ENCODE measurements around the gene KIF4A.
"Not testable (repeated sequence)": the region's sequence is repeated elsewhere in the genome, so short reads cannot be mapped to it uniquely, and the experiment has no call there.

KIF4A gene, protein sequence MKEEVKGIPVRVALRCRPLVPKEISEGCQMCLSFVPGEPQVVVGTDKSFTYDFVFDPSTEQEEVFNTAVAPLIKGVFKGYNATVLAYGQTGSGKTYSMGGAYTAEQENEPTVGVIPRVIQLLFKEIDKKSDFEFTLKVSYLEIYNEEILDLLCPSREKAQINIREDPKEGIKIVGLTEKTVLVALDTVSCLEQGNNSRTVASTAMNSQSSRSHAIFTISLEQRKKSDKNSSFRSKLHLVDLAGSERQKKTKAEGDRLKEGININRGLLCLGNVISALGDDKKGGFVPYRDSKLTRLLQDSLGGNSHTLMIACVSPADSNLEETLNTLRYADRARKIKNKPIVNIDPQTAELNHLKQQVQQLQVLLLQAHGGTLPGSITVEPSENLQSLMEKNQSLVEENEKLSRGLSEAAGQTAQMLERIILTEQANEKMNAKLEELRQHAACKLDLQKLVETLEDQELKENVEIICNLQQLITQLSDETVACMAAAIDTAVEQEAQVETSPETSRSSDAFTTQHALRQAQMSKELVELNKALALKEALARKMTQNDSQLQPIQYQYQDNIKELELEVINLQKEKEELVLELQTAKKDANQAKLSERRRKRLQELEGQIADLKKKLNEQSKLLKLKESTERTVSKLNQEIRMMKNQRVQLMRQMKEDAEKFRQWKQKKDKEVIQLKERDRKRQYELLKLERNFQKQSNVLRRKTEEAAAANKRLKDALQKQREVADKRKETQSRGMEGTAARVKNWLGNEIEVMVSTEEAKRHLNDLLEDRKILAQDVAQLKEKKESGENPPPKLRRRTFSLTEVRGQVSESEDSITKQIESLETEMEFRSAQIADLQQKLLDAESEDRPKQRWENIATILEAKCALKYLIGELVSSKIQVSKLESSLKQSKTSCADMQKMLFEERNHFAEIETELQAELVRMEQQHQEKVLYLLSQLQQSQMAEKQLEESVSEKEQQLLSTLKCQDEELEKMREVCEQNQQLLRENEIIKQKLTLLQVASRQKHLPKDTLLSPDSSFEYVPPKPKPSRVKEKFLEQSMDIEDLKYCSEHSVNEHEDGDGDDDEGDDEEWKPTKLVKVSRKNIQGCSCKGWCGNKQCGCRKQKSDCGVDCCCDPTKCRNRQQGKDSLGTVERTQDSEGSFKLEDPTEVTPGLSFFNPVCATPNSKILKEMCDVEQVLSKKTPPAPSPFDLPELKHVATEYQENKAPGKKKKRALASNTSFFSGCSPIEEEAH

DNA sequence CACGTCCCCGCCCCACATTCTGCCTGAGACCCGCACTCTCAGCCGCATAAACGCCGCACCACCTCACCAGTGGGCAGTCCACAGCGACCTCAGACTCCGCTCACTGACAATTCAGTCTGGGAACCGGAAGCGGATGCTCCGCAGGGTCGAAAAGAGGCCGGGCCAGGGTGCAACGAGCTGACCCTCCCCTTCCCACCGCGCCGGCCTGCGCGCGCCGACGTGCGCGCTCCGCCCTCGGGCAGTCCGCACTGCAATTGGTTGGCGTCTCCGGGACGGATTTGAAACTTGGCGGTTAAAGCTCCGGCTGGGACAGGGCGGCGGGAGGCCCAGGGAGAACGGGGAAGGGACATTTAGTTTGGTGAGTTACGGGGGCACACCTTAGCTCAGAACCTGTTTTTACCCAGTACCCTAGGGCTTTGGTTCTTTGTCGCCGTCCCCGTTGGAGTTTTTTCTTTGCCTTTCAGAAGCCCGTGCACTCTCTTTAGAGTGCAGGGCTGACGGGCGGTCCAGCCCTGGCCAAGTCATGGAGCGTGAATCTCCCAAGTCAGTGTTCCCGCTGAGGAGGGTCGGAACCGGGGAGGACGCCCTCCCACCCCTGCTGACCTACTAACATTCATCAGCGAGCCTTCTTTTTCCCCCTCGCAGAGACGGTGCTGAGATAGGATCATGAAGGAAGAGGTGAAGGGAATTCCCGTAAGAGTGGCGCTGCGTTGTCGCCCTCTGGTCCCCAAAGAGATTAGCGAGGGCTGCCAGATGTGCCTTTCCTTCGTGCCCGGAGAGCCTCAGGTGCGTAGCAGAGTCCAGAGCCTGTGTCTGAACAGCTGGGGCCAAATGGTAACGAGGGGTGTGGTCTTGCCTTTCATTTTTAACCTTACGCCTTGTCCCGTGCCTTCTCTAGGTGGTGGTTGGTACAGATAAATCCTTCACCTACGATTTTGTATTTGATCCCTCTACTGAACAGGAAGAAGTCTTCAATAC lies at the start of gene KIF4A, which contains the start of gene PDZD11:
Gene KIF4A (plus strand): TSS at position 312 of the 978 bp plus-strand sequence. CDS start 355 bp downstream, at position 667.
Gene PDZD11 (minus strand): TSS at position 135 of the 978 bp plus-strand sequence. CDS start 586 bp downstream, outside the sequence.
- Histone ChIP-seq H3K9ac (peak within 1 kb of the TSS; percentile 71 to 85 (median 82)), H3K27ac (peak within 1 kb of the TSS in 10 of 11 experiments; percentile 59 to 85 (median 78); a peak in 20 of 22 replicates), H3K27me3 (peaks cover 71 to 98% (median 93%) of the 10 kb centered on the region in 11 experiments), H3K4me1 (peaks cover 0 to 28% (median 19%) of the 10 kb centered on the region in 10 experiments; a peak in 14 of 20 replicates), H3K36me3 (peaks cover 4 to 55% (median 21%) of the 10 kb centered on the region in 11 experiments; a peak in 20 of 22 replicates), H3K9me3 (replicated peaks in 1 of 11) (no peaks in the 10 kb centered on the region), H3K4me3 (peak within 1 kb of the TSS; percentile 61 to 78 (median 72)), H3K4me2 (peak within 1 kb of the TSS; percentile 61 to 79 (median 70)), H4K20me1 (peaks cover 0 to 4% (median 0%) of the 10 kb centered on the region in 11 experiments; a peak in 3 of 22 replicates)
- TF ChIP-seq Cebpa-rat (IDR thresholded peaks at IDR 0.05), result no peak

DNA sequence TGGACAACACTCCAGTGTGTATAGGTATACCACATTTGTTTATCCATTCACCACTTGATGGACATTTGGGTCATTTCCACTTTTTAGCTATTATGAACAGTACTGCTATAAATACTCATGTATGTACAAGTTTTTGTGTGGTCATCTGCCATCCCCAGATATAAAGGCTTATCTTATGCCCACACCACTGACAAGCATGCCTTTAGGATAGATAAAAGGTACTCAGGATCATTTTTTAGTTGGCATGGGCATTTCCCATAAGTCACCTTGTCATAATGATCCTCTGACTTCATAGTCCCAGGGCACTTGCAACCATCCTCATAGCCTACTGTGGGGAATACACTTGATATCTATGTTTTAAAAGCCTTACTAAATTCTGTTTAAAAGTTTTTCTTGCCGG lies 49.2 kb upstream of the KIF4A start:
- Histone ChIP-seq H3K27ac (no peak overlapping the region), H4K20me1 (no peaks in the 10 kb centered on the region; a peak in 2 of 22 replicates), H3K27me3 (peaks cover 87 to 100% (median 98%) of the 10 kb centered on the region in 11 experiments), H3K9me3 (replicated peaks in 1 of 11) (no peaks in the 10 kb centered on the region), H3K4me1 (no peaks in the 10 kb centered on the region), H3K4me2 (no peak overlapping the region), H3K9ac (no peak overlapping the region), H3K4me3 (no peak overlapping the region), H3K36me3 (no peaks in the 10 kb centered on the region)
- TF ChIP-seq Cebpa-rat (IDR thresholded peaks at IDR 0.05), result no peak

DNA sequence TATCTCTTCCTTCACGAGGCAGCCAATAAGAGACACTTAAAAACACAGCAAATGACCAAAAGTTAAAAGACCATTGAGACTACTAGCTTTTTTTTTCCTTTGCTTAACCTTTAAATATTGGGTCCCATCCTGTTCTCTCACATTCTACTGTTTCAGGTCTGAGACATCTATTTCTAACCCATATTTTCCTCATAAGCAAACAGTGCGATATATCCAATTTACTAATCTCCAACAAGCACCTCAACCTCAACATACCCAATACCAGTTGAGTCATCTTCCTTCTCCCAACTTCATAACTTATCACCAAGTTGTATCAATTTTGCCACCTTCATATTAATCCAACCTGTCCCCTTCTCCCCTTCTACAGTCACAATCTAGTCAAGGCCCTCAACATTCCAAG lies 48.4 kb upstream of the KIF4A start:
- H3K27me3 ChIP-seq, result peaks cover 89 to 100% (median 97%) of the 10 kb centered on the region in 11 experiments
- H3K27ac ChIP-seq, result no peak overlapping the region
- no peaks in the 10 kb centered on the region for H3K9me3 ChIP-seq (replicated peaks in 1 of 11)
- H4K20me1 ChIP-seq, result no peaks in the 10 kb centered on the region; a peak in 2 of 22 replicates
- H3K4me3 ChIP-seq, result no peak overlapping the region
- H3K9ac ChIP-seq, result no peak overlapping the region
- no peak for TF ChIP-seq Cebpa-rat (IDR thresholded peaks at IDR 0.05)
- no peaks in the 10 kb centered on the region for H3K4me1 ChIP-seq
- H3K4me2 ChIP-seq, result no peak overlapping the region
- no peaks in the 10 kb centered on the region for H3K36me3 ChIP-seq

DNA sequence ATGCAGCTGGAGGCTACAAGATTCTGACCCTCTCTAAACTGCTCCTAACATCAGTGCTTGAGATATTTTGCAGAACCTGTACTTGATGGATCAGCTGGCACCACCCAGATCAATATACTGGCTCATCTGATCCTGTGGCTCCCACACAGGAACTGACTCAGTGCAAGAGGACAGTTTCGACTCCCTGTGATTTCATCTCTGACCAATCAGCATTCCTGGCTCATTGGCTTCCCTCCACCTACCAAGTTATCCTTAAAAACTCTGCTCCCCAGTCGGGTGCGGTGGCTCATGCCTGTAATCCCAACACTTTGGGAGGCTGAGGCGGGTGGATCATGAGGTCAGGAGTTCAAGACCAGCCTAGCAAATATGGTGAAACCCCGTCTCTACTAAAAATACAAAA lies 46.3 kb upstream of the KIF4A start:
- not testable (repeated sequence) for H3K4me1 ChIP-seq; H3K9ac ChIP-seq; H3K4me2 ChIP-seq; H3K36me3 ChIP-seq; H4K20me1 ChIP-seq; H3K4me3 ChIP-seq; H3K9me3 ChIP-seq (replicated peaks in 1 of 11); H3K27ac ChIP-seq
- peaks cover 80 to 100% (median 98%) of the 10 kb centered on the region in 11 experiments for H3K27me3 ChIP-seq

DNA sequence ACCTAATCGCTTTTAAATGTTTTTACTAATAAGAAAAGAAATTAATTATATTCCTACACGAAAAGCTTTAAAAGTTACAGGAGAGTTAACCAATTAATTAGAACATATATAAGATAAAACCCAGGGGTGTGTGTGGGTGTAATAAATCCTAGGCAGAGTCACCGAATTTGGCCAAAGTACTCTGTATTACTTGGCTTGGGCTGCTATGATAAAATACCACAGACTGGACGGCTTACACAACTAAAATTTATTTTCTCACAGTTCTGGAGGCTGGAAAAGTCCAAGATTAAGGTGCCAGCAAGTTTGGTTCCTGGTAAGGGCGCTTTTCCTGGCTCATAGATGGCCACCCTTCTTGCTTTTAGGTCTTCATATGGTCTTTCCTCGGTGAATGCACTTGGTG lies 45.0 kb upstream of the KIF4A start:
- no peak overlapping the region for H3K4me3 ChIP-seq
- H3K27ac ChIP-seq, result no peak overlapping the region
- no peak for TF ChIP-seq Cebpa-rat (IDR thresholded peaks at IDR 0.05)
- peaks cover 75 to 100% (median 98%) of the 10 kb centered on the region in 11 experiments for H3K27me3 ChIP-seq
- H3K4me1 ChIP-seq, result no peaks in the 10 kb centered on the region
- no peak overlapping the region for H3K9ac ChIP-seq
- H3K4me2 ChIP-seq, result no peak overlapping the region
- no peaks in the 10 kb centered on the region; a peak in 2 of 22 replicates for H4K20me1 ChIP-seq
- no peaks in the 10 kb centered on the region for H3K36me3 ChIP-seq
- no peaks in the 10 kb centered on the region for H3K9me3 ChIP-seq (replicated peaks in 1 of 11)

DNA sequence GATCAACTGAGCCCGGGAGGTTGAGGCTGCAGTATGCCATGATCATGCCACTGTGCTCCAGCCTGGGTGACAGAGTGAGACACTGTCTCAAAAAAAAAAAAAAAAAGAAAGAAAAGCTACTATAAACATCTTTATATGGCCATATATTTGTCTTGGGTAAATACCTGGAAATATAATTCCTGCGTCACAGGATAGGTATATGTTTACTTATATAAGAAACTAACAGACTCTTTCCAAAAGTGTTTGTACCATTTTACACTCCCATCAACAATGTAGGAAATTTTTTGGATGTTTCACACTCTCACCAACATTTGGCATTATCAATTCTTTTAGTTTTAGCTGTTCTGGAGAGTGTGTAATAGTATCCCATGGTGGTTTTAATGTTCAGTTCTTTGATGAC lies 42.7 kb upstream of the KIF4A start:
- no peaks in the 10 kb centered on the region; a peak in 1 of 22 replicates for H4K20me1 ChIP-seq
- no peak for TF ChIP-seq Cebpa-rat (IDR thresholded peaks at IDR 0.05)
- no peaks in the 10 kb centered on the region for H3K4me1 ChIP-seq
- H3K4me2 ChIP-seq, result no peak overlapping the region
- no peak overlapping the region for H3K27ac ChIP-seq
- H3K27me3 ChIP-seq, result peaks cover 74 to 100% (median 98%) of the 10 kb centered on the region in 11 experiments
- no peaks in the 10 kb centered on the region for H3K36me3 ChIP-seq
- H3K9me3 ChIP-seq (replicated peaks in 1 of 11), result peaks cover 0 to 8% (median 0%) of the 10 kb centered on the region in 11 experiments; a peak in 1 of 22 replicates
- H3K9ac ChIP-seq, result no peak overlapping the region
- no peak overlapping the region for H3K4me3 ChIP-seq

DNA sequence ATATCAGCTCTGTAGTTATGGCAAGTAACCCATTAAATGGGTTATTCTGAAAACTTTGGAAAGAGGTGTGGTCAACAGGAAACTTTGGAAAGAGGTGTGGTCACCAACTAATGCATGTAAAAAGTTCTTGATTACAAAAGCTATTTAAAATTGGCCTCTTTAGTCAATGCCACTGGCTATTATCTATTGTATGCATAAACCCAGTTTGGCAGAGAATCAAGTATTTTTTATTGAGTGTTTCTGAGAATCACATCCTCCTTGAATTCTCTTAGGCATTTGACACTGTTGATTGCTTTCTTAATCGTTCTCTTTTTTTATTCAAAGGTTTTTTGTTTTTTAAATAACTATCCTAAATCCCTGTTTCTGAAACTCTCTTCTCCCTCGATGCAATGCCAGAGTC lies 37.4 kb upstream of the KIF4A start:
- Histone ChIP-seq H3K4me1 (no peaks in the 10 kb centered on the region), H3K27ac (no peak overlapping the region), H3K9ac (no peak overlapping the region), H3K4me2 (no peak overlapping the region), H3K36me3 (no peaks in the 10 kb centered on the region), H3K4me3 (no peak overlapping the region), H3K27me3 (peaks cover 55 to 98% (median 93%) of the 10 kb centered on the region in 11 experiments), H4K20me1 (no peaks in the 10 kb centered on the region; a peak in 1 of 22 replicates), H3K9me3 (replicated peaks in 1 of 11) (peaks cover 0 to 22% (median 0%) of the 10 kb centered on the region in 11 experiments; a peak in 1 of 22 replicates)
- TF ChIP-seq Cebpa-rat (IDR thresholded peaks at IDR 0.05), result no peak

Data from BLaER1 treated with 17β-estradiol and CSF1 and Interleukin-3, amounts not matched to agents 10 nM and 100 nM (cell line).